Measurements from ENCODE around the gene CASK. TPM values are rescaled to one million over a fixed set of nuclear protein-coding genes. Genes with fewer than 3 reads are reported as not detected.

Gene CASK
- total and polyA plus RNA-seq, 2 experiments from 2014 or later = 82.9 to 95.7 TPM

- H3K27ac ChIP-seq = no peak overlapping the region
- 96% methylated on average over 69 of the region's 91 CpGs for WGBS (ENCODE audit: low lambda C conversion rate, missing lambda C conversion rate)
- no peak for DNase-seq (ENCODE audit: low spot score)
- H3K4me3 ChIP-seq = no peak overlapping the region
- no peak overlapping the region for H2AFZ ChIP-seq
- H3K9me2 ChIP-seq (replicated peaks; ENCODE audit: insufficient read depth) = no peaks in the 10 kb centered on the region
- no peaks in the 10 kb centered on the region for H3K79me2 ChIP-seq
- H3K36me3 ChIP-seq (replicated peaks; ENCODE audit: insufficient read depth, low read depth) = no peaks in the 10 kb centered on the region
- no peak overlapping the region for H3K4me2 ChIP-seq
- H4K20me1 ChIP-seq (ENCODE audit: insufficient read depth, poor library complexity, severe bottlenecking) = no peaks in the 10 kb centered on the region
- no peaks in the 10 kb centered on the region for H3K9me3 ChIP-seq (ENCODE audit: low read depth)
- TF ChIP-seq EZH2 (IDR thresholded peaks at IDR 0.05; ENCODE audit: borderline replicate concordance) = no peak
- no peak for TF ChIP-seq EZH2phosphoT487 (IDR thresholded peaks at IDR 0.05; ENCODE audit: low read depth, severe bottlenecking, unreplicated experiment)
- H3K4me1 ChIP-seq (ENCODE audit: insufficient read depth) = peaks cover 10% of the 10 kb centered on the region
- H3K27me3 ChIP-seq = no peaks in the 10 kb centered on the region
These were observed 449.2 kb downstream of the CASK start for GRCh38 chrX:41473936-41474725.

- no peak for TF ChIP-seq EZH2 (IDR thresholded peaks at IDR 0.05; ENCODE audit: borderline replicate concordance)
- TF ChIP-seq EZH2phosphoT487 (IDR thresholded peaks at IDR 0.05; ENCODE audit: low read depth, severe bottlenecking, unreplicated experiment) = no peak
- TF ChIP-seq CTCF (IDR thresholded peaks at IDR 0.05; ENCODE audit: poor library complexity) = no peak
- no peak for DNase-seq (ENCODE audit: low spot score)
- 89% methylated on average over 32 of the region's 32 CpGs for WGBS (ENCODE audit: low lambda C conversion rate, missing lambda C conversion rate)
- Histone ChIP-seq H3K4me3 (no peak overlapping the region), H3K27ac (no peak overlapping the region), H3K9me3 (ENCODE audit: low read depth) (no peaks in the 10 kb centered on the region), H3K36me3 (replicated peaks; ENCODE audit: insufficient read depth, low read depth) (no peaks in the 10 kb centered on the region), H3K4me2 (no peak overlapping the region), H2AFZ (no peak overlapping the region), H3K4me1 (ENCODE audit: insufficient read depth) (peaks cover 10% of the 10 kb centered on the region), H3K9me2 (replicated peaks; ENCODE audit: insufficient read depth) (no peaks in the 10 kb centered on the region), H3K27me3 (no peaks in the 10 kb centered on the region), H3K79me2 (no peaks in the 10 kb centered on the region), H4K20me1 (ENCODE audit: insufficient read depth, poor library complexity, severe bottlenecking) (no peaks in the 10 kb centered on the region)
These were observed 451.0 kb downstream of the CASK start for GRCh38 chrX:41472231-41472815.

- no peak overlapping the region for H2AFZ ChIP-seq
- no peak overlapping the region for H3K4me2 ChIP-seq
- 66% methylated on average over 2 of the region's 2 CpGs for WGBS (ENCODE audit: low lambda C conversion rate, missing lambda C conversion rate)
- no peaks in the 10 kb centered on the region for H3K9me2 ChIP-seq (replicated peaks; ENCODE audit: insufficient read depth)
- no peaks in the 10 kb centered on the region for H4K20me1 ChIP-seq (ENCODE audit: insufficient read depth, poor library complexity, severe bottlenecking)
- DNase-seq (ENCODE audit: low spot score) = no peak
- H3K27me3 ChIP-seq = no peaks in the 10 kb centered on the region
- H3K4me3 ChIP-seq = no peak overlapping the region
- H3K79me2 ChIP-seq = no peaks in the 10 kb centered on the region
- H3K36me3 ChIP-seq (replicated peaks; ENCODE audit: insufficient read depth, low read depth) = no peaks in the 10 kb centered on the region
- H3K4me1 ChIP-seq (ENCODE audit: insufficient read depth) = peaks cover 10% of the 10 kb centered on the region
- no peaks in the 10 kb centered on the region for H3K9me3 ChIP-seq (ENCODE audit: low read depth)
- no peak for TF ChIP-seq CTCF (IDR thresholded peaks at IDR 0.05; ENCODE audit: poor library complexity)
- no peak for TF ChIP-seq EZH2phosphoT487 (IDR thresholded peaks at IDR 0.05; ENCODE audit: low read depth, severe bottlenecking, unreplicated experiment)
- TF ChIP-seq EZH2 (IDR thresholded peaks at IDR 0.05; ENCODE audit: borderline replicate concordance) = no peak
- no peak overlapping the region for H3K27ac ChIP-seq
These were observed 451.6 kb downstream of the CASK start for GRCh38 chrX:41471786-41472185.

DNA sequence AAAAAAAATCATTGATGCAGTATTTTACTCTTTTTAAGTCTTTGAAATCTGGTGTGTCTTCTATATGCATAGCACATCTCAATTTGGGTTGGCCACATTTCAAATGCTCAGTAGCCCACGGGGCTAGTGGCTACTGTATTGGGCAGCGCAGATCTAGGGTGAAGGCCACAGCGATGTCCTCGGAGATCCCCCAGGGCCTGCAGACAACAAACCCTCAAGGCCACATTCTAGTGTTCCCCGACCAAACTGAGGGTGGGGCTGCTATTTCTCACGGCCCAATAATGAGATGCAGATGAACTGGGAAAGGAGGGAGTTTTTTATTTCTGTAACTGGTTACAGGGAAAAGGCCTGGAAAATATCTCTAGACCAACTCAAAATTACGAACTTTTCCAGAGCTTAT lies 452.6 kb downstream of the CASK start:
- Histone ChIP-seq H3K4me2 (no peak overlapping the region), H3K4me1 (ENCODE audit: insufficient read depth) (peaks cover 6% of the 10 kb centered on the region), H3K9me3 (ENCODE audit: low read depth) (no peaks in the 10 kb centered on the region), H3K27ac (no peak overlapping the region), H3K9me2 (replicated peaks; ENCODE audit: insufficient read depth) (no peaks in the 10 kb centered on the region), H4K20me1 (ENCODE audit: insufficient read depth, poor library complexity, severe bottlenecking) (no peaks in the 10 kb centered on the region), H2AFZ (no peak overlapping the region), H3K4me3 (no peak overlapping the region), H3K27me3 (no peaks in the 10 kb centered on the region), H3K36me3 (replicated peaks; ENCODE audit: insufficient read depth, low read depth) (no peaks in the 10 kb centered on the region), H3K79me2 (no peaks in the 10 kb centered on the region)
- DNase-seq (ENCODE audit: low spot score) = no peak
- 85% methylated on average over 7 of the region's 7 CpGs for WGBS (ENCODE audit: low lambda C conversion rate, missing lambda C conversion rate)
- TF ChIP-seq EZH2 (IDR thresholded peaks at IDR 0.05; ENCODE audit: borderline replicate concordance) = no peak
- no peak for TF ChIP-seq CTCF (IDR thresholded peaks at IDR 0.05; ENCODE audit: poor library complexity)
- no peak for TF ChIP-seq EZH2phosphoT487 (IDR thresholded peaks at IDR 0.05; ENCODE audit: low read depth, severe bottlenecking, unreplicated experiment)
